Measurements from ENCODE around the gene RMC1. TPM values are rescaled to one million over a fixed set of nuclear protein-coding genes. Genes with fewer than 3 reads are reported as not detected.

RMC1 gene
- total and polyA plus RNA-seq, 2 experiments from 2014 or later = 10.4 to 28.0 TPM

DNA sequence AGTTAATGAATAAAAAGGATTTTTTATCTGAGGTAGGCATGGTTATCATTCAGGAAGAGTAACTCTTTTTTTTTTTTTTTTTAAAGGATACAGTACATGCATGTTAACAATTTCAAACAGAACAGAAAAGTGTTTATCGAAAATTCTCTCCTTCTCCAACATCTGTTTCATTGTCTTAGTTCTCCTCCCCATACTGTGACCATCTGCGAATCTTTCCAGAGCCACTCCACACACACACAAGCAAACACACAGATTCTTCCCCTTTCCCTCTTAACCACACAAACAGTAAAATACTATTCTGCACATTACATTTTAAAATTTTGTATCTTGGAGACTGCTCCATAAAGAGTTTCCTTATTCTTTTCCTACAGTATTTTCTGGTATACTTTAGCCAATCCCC is 45.0 kb downstream of the RMC1 start:
- Histone ChIP-seq H3K4me3 (no peak overlapping the region), H3K4me1 (ENCODE audit: low read depth) (peaks cover 11% of the 10 kb centered on the region), H3K9me3 (ENCODE audit: low read depth) (no peaks in the 10 kb centered on the region), H3K27ac (no peak overlapping the region), H3K36me3 (peaks cover 10% of the 10 kb centered on the region), H3K27me3 (no peaks in the 10 kb centered on the region)
- TF ChIP-seq, protein P1, sequence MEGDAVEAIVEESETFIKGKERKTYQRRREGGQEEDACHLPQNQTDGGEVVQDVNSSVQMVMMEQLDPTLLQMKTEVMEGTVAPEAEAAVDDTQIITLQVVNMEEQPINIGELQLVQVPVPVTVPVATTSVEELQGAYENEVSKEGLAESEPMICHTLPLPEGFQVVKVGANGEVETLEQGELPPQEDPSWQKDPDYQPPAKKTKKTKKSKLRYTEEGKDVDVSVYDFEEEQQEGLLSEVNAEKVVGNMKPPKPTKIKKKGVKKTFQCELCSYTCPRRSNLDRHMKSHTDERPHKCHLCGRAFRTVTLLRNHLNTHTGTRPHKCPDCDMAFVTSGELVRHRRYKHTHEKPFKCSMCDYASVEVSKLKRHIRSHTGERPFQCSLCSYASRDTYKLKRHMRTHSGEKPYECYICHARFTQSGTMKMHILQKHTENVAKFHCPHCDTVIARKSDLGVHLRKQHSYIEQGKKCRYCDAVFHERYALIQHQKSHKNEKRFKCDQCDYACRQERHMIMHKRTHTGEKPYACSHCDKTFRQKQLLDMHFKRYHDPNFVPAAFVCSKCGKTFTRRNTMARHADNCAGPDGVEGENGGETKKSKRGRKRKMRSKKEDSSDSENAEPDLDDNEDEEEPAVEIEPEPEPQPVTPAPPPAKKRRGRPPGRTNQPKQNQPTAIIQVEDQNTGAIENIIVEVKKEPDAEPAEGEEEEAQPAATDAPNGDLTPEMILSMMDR (IDR thresholded peaks at IDR 0.05; ENCODE audit: low read depth, low read length) = no peak
- no peak for DNase-seq (ENCODE audit: low read depth in 1 of 2, low spot score in 1 of 2)

DNA sequence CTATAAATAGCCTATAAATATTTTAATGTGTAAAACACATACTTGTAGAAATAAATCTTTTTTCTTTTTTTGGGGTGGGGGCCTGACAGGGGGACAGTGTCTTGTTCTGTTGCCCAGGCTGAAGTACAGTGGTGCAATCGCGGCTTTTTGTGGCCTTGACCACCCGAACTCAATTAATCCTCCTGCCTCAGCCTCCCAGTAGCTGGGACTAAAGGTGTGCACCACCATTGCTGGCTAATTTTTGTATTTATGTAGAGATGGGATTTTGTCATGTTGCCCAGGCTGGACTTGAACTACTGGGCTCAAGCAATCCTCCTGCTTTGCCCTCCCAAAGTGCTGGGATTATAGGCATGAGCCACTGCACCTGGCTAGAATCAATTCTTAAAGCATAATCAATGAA is 45.4 kb downstream of the RMC1 start:
- Histone ChIP-seq H3K4me3 (no peak overlapping the region), H3K9me3 (ENCODE audit: low read depth) (no peaks in the 10 kb centered on the region), H3K4me1 (ENCODE audit: low read depth) (peaks cover 11% of the 10 kb centered on the region), H3K27me3 (no peaks in the 10 kb centered on the region), H3K27ac (no peak overlapping the region), H3K36me3 (peaks cover 12% of the 10 kb centered on the region)
- TF ChIP-seq, protein P1 (IDR thresholded peaks at IDR 0.05; ENCODE audit: low read depth, low read length) = no peak
- no peak for DNase-seq (ENCODE audit: low read depth in 1 of 2, low spot score in 1 of 2)

DNA sequence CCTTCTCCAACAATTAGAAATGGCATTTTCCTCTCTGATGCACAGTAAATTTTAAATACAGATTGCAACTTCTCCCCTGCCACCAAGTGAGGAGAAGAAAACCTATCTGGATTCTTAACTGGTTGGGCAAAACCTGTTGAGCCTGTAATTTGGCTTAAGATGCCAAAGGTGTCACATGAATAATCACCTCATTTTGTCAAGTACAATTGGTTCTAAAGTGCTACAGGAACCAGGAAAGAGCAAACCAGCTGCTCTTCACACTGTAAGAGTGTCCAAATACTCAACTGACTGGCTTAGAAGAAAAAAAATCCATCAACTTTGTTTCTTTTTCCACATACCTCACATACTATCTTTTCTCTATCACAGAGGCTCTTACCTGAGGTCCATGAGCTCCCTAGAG is 47.6 kb downstream of the RMC1 start:
- H3K36me3 ChIP-seq = peaks cover 16% of the 10 kb centered on the region
- no peaks in the 10 kb centered on the region for H3K9me3 ChIP-seq (ENCODE audit: low read depth)
- TF ChIP-seq, protein P1 (IDR thresholded peaks at IDR 0.05; ENCODE audit: low read depth, low read length) = no peak
- H3K4me3 ChIP-seq = no peak overlapping the region
- no peak for DNase-seq (ENCODE audit: low read depth in 1 of 2, low spot score in 1 of 2)
- peaks cover 11% of the 10 kb centered on the region for H3K4me1 ChIP-seq (ENCODE audit: low read depth)
- H3K27ac ChIP-seq = peak overlapping the region; percentile 30
- no peaks in the 10 kb centered on the region for H3K27me3 ChIP-seq

DNA sequence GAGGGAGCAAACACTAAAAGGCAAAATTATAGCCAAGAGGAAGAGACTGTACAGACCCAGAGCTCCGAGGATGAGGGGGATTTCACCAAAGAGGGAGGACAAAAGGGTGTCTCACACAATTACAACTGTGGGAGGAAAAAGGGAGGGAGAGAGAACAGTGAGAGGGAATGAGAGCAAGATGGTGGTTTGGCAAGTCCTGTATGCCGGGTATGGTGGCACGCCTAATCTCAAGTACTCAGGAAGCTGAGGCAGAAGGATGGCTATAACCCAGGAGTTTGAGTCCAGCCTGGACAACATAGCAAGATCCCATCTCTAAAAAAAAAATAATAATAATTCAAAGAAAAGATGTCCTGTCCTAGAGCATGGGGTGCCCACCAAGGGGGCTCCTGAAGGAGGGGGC is 48.7 kb downstream of the RMC1 start:
- Histone ChIP-seq H3K4me1 (ENCODE audit: low read depth) (peaks cover 11% of the 10 kb centered on the region), H3K36me3 (peaks cover 23% of the 10 kb centered on the region), H3K4me3 (no peak overlapping the region), H3K27me3 (no peaks in the 10 kb centered on the region), H3K27ac (no peak overlapping the region), H3K9me3 (ENCODE audit: low read depth) (no peaks in the 10 kb centered on the region)
- DNase-seq (ENCODE audit: low read depth in 1 of 2, low spot score in 1 of 2) = no peak
- TF ChIP-seq, protein P1 (IDR thresholded peaks at IDR 0.05; ENCODE audit: low read depth, low read length) = no peak

DNA sequence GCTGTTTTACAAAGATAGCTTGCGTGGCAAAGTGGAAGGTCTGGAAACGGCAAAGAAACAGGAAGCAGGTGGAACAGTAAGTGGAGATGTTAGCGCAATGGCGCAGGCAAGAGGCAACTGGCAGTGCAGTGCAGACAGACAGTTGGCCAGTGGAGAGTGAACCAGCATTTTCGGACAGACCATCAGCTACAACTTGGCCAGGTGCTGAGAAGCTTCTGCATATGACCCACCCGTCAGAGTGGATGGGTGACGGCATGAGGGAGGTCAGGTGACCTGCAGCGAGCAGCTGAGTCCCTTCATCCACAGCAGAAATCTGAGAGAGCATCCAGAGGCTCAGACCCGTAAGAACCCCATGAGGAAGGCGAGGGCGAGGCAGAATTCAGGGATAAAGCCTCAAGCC is 49.2 kb downstream of the RMC1 start:
- H3K27ac ChIP-seq = no peak overlapping the region
- H3K36me3 ChIP-seq = peaks cover 23% of the 10 kb centered on the region
- TF ChIP-seq, protein P1 (IDR thresholded peaks at IDR 0.05; ENCODE audit: low read depth, low read length) = no peak

DNA sequence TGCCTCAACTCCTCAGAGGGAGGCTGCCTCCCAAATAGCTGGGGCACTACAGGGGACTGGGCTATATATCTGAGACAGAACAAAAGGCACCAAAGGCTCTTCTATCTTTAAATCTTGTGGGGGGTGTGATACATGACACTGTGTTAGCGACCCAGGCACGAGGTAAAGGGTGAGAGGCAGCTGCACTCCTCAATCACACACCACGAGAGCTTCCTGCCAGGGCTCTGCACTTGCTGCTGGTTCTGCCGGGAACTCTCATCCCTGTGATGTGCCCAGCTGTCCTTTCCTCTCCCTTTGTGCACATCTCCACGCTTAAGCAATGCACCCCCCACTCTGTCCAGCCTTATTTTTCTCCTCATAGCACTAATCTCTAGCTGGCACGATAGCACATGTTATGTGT is 50.6 kb downstream of the RMC1 start:
- Histone ChIP-seq H3K4me1 (ENCODE audit: low read depth) (peaks cover 11% of the 10 kb centered on the region), H3K36me3 (peaks cover 23% of the 10 kb centered on the region), H3K9me3 (ENCODE audit: low read depth) (no peaks in the 10 kb centered on the region), H3K4me3 (no peak overlapping the region), H3K27ac (no peak overlapping the region), H3K27me3 (no peaks in the 10 kb centered on the region)
- TF ChIP-seq, protein P1 (IDR thresholded peaks at IDR 0.05; ENCODE audit: low read depth, low read length) = no peak
- DNase-seq (ENCODE audit: low read depth in 1 of 2, low spot score in 1 of 2) = no peak

More for the DNA sequence above, 49.2 kb downstream of the RMC1 start:
- H3K4me1 ChIP-seq (ENCODE audit: low read depth) = peaks cover 11% of the 10 kb centered on the region
- H3K9me3 ChIP-seq (ENCODE audit: low read depth) = no peaks in the 10 kb centered on the region
- DNase-seq (ENCODE audit: low read depth in 1 of 2, low spot score in 1 of 2) = no peak
- H3K4me3 ChIP-seq = no peak overlapping the region
- no peaks in the 10 kb centered on the region for H3K27me3 ChIP-seq
